Thyroid gland (tissue), 4 donors: ENCODE results near the gene HTR7. TPM values are rescaled to one million over a fixed set of nuclear protein-coding genes. Genes with fewer than 3 reads are reported as not detected.
"Not testable (repeated sequence)": the region's sequence is repeated elsewhere in the genome, so short reads cannot be mapped to it uniquely, and the experiment has no call there.

ENCODE experiments used
- DNase-seq, 2 donors: peaks; one replicate each; pipeline ENCODE4 v3.0.0-alpha.2; 2019
- H3K27ac ChIP-seq, 3 donors: fragments of 200-600 bp; sonication (generic); 1 replicate in 2 of 3; 2 replicates in 1 of 3; pipeline ENCODE4 v1.5.1; 2016 to 2019; ENCODE audit warnings: mild to moderate bottlenecking in 1 of 3, moderate library complexity in 1 of 3
- H3K27me3 ChIP-seq: fragments of 200-600 bp; sonication (generic); one replicate; pipeline ENCODE4 v1.5.1; 2019
- H3K36me3 ChIP-seq, 2 donors: fragments of 200-600 bp; sonication (generic); one replicate each; pipeline ENCODE4 v1.5.1; 2016 to 2019
- H3K4me1 ChIP-seq, 2 donors: fragments of 200-600 bp; sonication (generic); one replicate each; pipeline ENCODE4 v1.5.1; 2017 to 2019
- H3K4me3 ChIP-seq, 3 donors: fragments of 200-600 bp; sonication (generic); replicated peaks in 1 of 3; 1 replicate in 2 of 3; 2 replicates in 1 of 3; pipeline ENCODE4 v1.5.1; 2016; ENCODE audit warnings: mild to moderate bottlenecking in 1 of 3
- H3K9me3 ChIP-seq: fragments of 200-600 bp; sonication (generic); one replicate; pipeline ENCODE4 v1.5.1; 2017
- CTCF ChIP-seq, 6 experiments: fragments of 200-600 bp in 3 of 6; fragments of 450-650 bp in 3 of 6; sonication (generic) in 3 of 6; IDR thresholded peaks; one replicate each; pipeline ENCODE4 v1.5.1; 2016 to 2019; ENCODE audit warnings: antibody characterized with exemption in 6 of 6, mild to moderate bottlenecking in 2 of 6, inconsistent platforms in 1 of 6, moderate library complexity in 1 of 6
- POLR2A ChIP-seq, 2 donors: fragments of 450-650 bp; IDR thresholded peaks; one replicate each; pipeline ENCODE4 v1.6.1; 2017; ENCODE audit warnings: antibody characterized with exemption in 2 of 2, mild to moderate bottlenecking in 2 of 2, moderate library complexity in 1 of 2
- WGBS, 2 donors: methylation state at CpG; one replicate each; pipeline ENCODE4 v1.1.5; 2017; 5-methylcytosine and 5-hydroxymethylcytosine counted together
- intact Hi-C: fragments of 100-400 bp; cut with DNase I; formaldehyde crosslinking; loops from one replicate; pipeline ENCODE4 v1.15.1; 2023
- total RNA-seq, 4 donors: library from RNA; depleted of rRNA; stranded (reverse); fragments of >200 nt; gene quantifications; one replicate each; pipeline ENCODE4 v1.2.3, GENCODE V29; 2016

HTR7 gene
- total RNA-seq, 4 donors from 2014 or later = 0.29 TPM; not detected in 3

GRCh38 chr10:90837486-90837885, 20.4 kb downstream of the HTR7 start:
- intact Hi-C loops = no loop called here
- 53 to 61% methylated on average over 1 of the region's 1 CpG for WGBS, 2 donors

GRCh38 chr10:90834326-90834725, 23.5 kb downstream of the HTR7 start:
- H3K27me3 ChIP-seq = no peaks in the 10 kb centered on the region
- no peak overlapping the region for H3K27ac ChIP-seq
- H3K36me3 ChIP-seq = no peaks in the 10 kb centered on the region
- whole genome bisulfite sequencing, 2 donors = 77 to 80% methylated on average over 3 of the region's 3 CpGs
- TF ChIP-seq CTCF (IDR thresholded peaks at IDR 0.05) (no peak), POLR2A (IDR thresholded peaks at IDR 0.05) (no peak)
- H3K4me3 ChIP-seq = no peak overlapping the region
- no peaks in the 10 kb centered on the region for H3K4me1 ChIP-seq
- H3K9me3 ChIP-seq = no peaks in the 10 kb centered on the region
- intact Hi-C loops = no loop called here
- DNase-seq = no peak

More at GRCh38 chr10:90837486-90837885, 20.4 kb downstream of the HTR7 start:
- Histone ChIP-seq H3K4me1 (no peaks in the 10 kb centered on the region), H3K27me3 (no peaks in the 10 kb centered on the region), H3K27ac (no peak overlapping the region), H3K4me3 (no peak overlapping the region), H3K9me3 (no peaks in the 10 kb centered on the region), H3K36me3 (no peaks in the 10 kb centered on the region)
- TF ChIP-seq POLR2A (IDR thresholded peaks at IDR 0.05) (no peak), CTCF (IDR thresholded peaks at IDR 0.05) (no peak)
- no peak for DNase-seq

- Histone ChIP-seq H3K27me3 (no peaks in the 10 kb centered on the region), H3K9me3 (no peaks in the 10 kb centered on the region), H3K27ac (no peak overlapping the region), H3K4me3 (no peak overlapping the region), H3K4me1 (no peaks in the 10 kb centered on the region), H3K36me3 (no peaks in the 10 kb centered on the region)
- WGBS, 2 donors = 90 to 93% methylated on average over 12 to 15 of the region's 17 CpGs
- intact Hi-C loops = no loop called here
- DNase-seq = no peak
- TF ChIP-seq CTCF (IDR thresholded peaks at IDR 0.05) (no peak), POLR2A (IDR thresholded peaks at IDR 0.05) (no peak)
Observed at GRCh38 chr10:90832111-90832510, 25.7 kb downstream of the HTR7 start.

- Histone ChIP-seq H3K4me1 (no peaks in the 10 kb centered on the region), H3K27me3 (no peaks in the 10 kb centered on the region), H3K9me3 (no peaks in the 10 kb centered on the region), H3K36me3 (no peaks in the 10 kb centered on the region), H3K27ac (no peak overlapping the region), H3K4me3 (no peak overlapping the region)
- no peak for DNase-seq
- TF ChIP-seq POLR2A (IDR thresholded peaks at IDR 0.05) (no peak), CTCF (IDR thresholded peaks at IDR 0.05) (no peak)
- intact Hi-C loops = no loop called here
- WGBS, 2 donors = 56 to 83% methylated on average over 1 of the region's 1 CpG
Observed at GRCh38 chr10:90822508-90822907, 35.3 kb downstream of the HTR7 start.

- H3K9me3 ChIP-seq, H3K27ac ChIP-seq, DNase-seq, intact Hi-C loops, H3K36me3 ChIP-seq, H3K4me3 ChIP-seq, H3K27me3 ChIP-seq, H3K4me1 ChIP-seq: not testable (repeated sequence)
- whole genome bisulfite sequencing, 2 donors = 62 to 67% methylated on average over 1 of the region's 1 CpG
Observed at GRCh38 chr10:90821864-90822263, 36.0 kb downstream of the HTR7 start.

GRCh38 chr10:90819911-90820310, 37.9 kb downstream of the HTR7 start:
- no peak for DNase-seq
- H3K36me3 ChIP-seq = no peaks in the 10 kb centered on the region
- TF ChIP-seq CTCF (IDR thresholded peaks at IDR 0.05) = no peak
- no peak for TF ChIP-seq POLR2A (IDR thresholded peaks at IDR 0.05)
- H3K27ac ChIP-seq = no peak overlapping the region
- no peaks in the 10 kb centered on the region for H3K27me3 ChIP-seq
- H3K4me3 ChIP-seq = no peak overlapping the region
- no peaks in the 10 kb centered on the region for H3K9me3 ChIP-seq
- no peaks in the 10 kb centered on the region for H3K4me1 ChIP-seq
- intact Hi-C loops = no loop called here
